ENCODE measurements around the gene CAMK2B.

Gene CAMK2B

GRCh38 chr7:44329081-44329480, 3.7 kb upstream of the CAMK2B start:
- DNase-seq: no peak

- no peak for DNase-seq
Observed at GRCh38 chr7:44327981-44328380, 2.6 kb upstream of the CAMK2B start.

- no peak for DNase-seq
Observed at GRCh38 chr7:44326261-44327125, 1.1 kb upstream of the CAMK2B start.

DNA sequence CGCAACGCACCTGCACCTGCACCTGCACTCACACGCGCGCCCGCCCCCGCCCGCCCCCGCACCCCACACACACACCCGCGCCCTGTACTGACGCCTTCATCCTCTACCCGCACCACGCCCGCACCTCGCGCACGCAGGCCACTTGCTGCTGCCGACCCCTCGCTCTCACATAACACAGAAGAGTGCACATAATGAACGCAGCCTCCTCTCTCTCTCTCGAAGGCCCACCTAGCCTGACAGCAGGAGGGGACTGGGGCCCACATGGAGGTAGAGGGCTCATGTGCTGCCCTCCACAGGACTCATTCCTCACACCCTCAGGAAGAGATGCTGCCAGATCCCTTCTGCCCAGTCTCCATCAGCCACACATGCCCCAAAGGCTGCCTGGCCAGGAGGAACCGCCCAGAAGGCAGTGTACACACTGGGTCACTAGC, 432 bp upstream of the CAMK2B start:
- no peak for DNase-seq

DNA sequence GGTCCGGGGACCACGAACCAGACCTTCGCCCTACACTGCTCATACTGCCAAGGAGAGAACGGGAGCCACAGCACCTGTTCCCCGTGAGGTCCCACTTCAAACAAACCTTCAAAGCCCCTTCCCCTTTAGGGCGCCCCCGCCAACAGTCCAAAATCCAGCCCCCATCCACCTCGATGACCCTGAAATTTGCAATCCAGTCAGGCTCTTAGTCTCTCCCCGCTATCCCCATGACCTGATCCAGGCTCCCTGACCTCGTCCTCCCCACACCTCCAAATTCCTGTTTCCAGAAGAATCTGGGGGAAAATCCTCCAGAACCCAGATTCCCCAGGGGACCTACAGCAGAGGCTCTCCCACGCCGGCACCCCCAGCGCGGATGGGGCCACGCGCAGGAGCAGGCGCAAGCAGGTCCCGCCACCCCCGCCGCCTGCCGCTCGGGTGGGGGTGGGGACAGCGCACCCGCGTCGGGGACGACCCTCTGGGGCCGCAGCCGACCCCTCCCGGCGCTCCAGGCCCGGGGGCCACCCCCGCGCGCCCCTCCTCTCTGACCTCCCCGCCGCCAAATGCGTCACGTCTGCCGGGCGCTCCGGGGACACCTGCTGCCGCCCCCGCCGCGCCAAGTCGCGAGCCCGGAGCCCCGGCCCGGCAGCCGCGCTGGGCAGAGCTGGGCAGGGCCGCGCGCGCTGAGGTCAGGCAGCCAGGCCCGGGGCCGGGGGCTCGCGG, 753 bp downstream of the CAMK2B start:
- DNase-seq: no peak

GRCh38 chr7:44324204-44324480, 1.3 kb downstream of the CAMK2B start:
- DNase-seq: no peak

GRCh38 chr7:44323381-44324203, 1.8 kb downstream of the CAMK2B start:
- no peak for DNase-seq

GRCh38 chr7:44322631-44323363, 2.6 kb downstream of the CAMK2B start:
- no peak for DNase-seq

- no peak for DNase-seq
Observed at GRCh38 chr7:44321796-44322195, 3.6 kb downstream of the CAMK2B start.

GRCh38 chr7:44320794-44321371, 4.5 kb downstream of the CAMK2B start:
- no peak for DNase-seq

GRCh38 chr7:44320141-44320540, 5.3 kb downstream of the CAMK2B start:
- no peak for DNase-seq

DNA sequence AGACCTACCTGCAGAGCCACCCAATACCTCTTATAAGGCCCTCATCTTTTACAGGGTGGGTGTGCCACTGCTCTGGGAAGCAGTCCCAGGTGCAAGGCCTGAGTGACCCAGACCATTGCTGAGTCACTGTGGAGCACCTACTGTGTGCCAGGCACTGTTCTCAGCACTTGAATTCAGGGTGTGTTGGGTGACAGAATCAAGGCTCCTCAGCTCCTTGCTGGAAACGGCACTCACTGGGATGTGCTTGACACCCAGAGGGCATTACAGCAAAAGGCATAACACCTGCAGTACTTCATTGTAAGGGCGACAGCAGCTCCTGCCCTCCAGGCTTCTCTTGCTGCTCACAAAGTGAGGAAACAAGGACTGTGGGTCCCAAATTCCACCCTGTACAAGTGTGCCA, 7.1 kb downstream of the CAMK2B start:
- no peak for DNase-seq

DNA sequence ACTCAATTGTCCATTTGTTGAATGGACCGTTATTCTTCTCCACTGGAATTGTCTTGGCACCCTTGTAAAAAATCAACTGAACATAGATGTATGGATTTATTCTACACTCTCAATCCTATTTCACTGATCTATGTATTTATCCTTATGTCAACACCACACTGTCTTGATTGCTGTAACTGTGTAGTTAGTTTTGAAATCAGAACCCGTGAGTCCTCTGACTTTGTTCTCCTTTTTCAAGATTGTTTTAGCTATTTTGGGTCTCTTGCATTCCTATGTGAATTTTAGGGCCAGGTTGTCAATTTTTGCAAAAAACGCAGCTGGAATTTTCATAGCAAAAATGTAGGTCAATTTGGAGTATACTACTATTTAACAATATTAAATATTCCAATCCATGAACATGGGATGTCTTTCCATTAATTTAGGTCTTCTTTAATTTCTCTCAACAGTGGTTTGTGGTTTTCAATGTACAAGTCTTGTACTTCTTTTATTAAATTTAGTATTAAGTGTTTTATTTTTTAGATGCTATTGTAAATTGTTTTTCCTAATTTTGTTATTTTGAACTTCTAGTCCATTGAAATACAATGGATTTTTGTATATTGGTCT, 10.0 kb downstream of the CAMK2B start:
- no peak for DNase-seq

DNA sequence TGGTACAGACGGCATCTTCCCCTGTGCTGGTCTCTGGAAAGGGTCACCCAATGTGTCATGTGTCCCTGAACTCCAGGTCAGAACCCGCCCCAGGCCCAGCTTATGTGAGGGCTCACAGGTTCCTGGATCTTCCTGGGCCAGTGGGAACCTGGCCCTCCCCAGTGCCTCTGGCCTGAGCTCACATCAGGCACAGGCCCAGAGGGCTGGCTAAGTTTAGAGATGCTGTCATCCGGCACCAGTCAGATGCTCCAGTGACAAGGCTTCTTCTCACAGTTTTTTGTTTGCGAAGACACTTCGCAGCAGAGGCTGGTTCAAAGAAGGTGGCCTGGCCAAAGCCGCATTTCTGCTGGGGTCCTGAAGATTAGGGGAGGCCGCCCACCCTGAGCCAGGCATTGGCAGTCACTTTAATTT, 11.8 kb downstream of the CAMK2B start:
- no peak for DNase-seq

DNA sequence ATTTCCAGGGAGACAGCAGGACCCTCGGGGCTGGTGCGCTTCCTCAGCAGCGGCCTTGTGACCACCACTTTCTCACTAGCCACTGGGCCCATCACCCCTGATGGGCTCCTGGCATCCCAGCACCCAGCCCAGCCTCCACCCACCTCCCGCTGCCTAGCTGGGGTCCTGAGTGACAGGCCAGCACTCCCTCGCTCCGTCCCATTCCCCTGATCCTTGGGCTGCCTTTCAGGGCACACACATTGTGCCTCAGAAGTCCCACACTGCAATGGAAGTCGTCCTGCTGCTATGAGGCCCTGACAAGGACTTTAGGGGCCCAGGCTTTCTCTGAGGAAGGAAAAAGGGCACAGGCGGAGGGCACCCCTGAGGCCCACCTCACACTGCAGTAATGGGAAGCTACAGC, 12.4 kb downstream of the CAMK2B start:
- DNase-seq: no peak

GRCh38 chr7:44311561-44312495, 13.6 kb downstream of the CAMK2B start:
- DNase-seq: no peak

- no peak for DNase-seq
Observed at GRCh38 chr7:44310221-44310848, 15.1 kb downstream of the CAMK2B start.

DNA sequence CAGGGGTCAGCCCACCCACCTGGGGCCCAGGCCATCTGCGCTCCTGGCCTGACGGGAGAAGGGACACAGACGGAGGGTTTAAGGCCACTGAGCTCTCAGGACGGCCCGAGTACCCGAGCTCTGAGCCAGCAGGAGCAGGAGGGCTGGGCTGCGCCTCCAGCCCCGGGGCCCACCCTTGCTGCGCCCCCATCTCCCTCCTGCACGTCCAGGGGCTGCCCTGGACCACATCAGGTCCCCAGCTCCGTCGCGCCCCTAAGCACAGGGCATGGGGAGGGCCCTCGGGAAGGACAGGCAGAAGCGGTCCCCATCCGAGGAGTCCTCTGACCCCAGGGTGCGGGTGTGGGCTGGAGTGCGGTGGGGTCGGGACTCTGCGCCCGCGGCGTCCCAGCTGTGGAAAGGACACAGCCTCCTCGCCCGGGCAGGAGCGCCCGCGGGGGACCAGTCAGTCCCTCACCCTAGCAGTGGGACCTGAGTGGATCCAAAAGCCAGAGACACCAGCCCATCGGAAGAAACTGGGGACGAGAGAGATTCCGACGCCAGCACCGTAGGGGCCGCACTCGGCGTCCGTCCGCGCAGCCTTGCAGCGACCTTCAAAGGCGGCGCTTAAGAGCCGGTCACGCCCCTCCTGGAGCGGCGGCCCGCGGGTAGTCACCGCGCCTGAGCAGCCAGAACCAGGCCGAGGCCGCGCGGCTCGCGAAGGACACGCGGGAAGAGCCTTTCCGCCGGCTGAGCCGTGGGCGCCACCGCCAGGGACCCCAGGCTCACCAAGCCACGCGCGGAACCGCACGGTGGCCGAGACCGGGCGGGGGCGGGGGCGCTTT, 15.9 kb downstream of the CAMK2B start:
- DNase-seq: peak; percentile 53

DNA sequence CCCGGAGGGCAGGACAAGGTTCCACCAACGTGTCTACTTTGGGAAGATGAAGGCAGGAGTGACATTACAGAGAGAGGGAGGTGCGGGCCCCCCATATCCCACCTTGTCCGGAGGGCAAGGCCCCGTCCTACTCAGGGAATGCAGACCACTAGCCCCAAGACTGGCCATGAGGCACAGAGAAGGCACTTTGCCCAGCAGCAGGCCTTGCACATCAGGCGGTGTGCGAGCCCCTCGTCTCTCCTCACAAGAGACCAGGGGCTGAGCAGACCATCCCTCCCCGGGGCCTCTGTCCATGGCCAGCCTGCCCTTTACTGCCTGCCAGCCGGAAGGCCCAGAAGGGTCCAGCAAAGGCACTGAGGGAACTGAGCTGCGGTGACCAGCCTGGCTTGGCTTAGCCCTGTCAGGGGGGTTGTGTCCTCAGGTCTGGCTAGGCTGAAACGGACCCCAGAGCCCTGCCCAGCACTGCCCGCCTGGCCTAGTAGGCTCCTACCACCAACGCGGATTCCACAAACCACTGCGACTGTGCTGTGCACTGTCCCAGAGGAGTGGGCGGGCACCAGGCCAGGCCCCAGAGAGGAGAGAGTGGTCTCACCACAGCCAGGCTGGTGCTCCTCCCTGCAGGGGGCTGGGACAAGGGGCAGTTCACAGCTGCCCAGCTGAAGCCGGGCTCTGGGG, 16.7 kb downstream of the CAMK2B start:
- DNase-seq: no peak
